Limb (tissue), 2 donors: Measurements from ENCODE around the gene CKS2.
"Not testable (repeated sequence)": the region's sequence is repeated elsewhere in the genome, so short reads cannot be mapped to it uniquely, and the experiment has no call there.

ENCODE experiments used
- DNase-seq, 2 donors: peaks; one replicate each; pipeline ENCODE4 v3.0.0-alpha.2; 2016; ENCODE audit errors: extremely low spot score in 2 of 2

The CKS2 gene

DNA sequence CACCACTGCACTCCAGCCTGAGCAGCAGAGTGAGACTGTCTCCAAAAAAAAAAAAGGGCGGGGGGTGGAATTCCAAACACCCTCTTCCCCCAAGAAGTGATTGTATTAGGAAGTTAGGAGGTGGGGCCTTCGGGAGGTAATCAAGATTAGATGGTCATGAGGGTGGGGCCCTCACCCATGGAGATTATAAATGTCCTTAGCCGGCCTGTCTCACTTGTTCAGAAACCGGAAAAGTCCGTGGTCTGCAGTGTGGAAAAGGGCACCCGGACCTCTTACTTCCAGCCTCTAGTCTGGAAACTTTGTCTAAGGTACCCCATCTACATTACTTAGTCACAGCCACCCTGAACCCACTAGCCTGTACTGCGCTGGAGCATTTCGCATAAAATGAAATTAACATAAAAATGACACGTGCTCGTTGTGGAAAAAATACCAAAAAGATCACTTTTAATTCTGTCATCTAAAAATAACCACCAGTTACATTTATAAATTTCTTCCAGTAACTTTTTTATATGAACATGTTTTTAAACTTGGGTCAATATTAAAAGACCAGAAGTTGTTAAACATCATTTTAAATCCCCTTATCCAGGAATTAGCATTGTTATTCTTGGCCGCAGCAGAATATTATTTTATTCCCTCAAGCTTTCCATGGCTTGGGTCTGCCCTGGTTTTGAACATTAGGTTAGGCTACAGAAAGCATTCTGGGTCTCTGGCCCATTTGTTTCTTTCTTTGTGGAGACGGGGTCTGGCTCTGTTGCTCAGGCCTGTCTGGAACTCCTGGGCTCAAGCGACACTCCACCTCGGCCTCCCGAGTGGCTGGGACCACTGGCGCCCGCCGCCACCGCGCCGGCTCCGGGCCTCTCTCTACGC lies 1.2 kb upstream of the CKS2 start:
- DNase-seq, result peak in 1 of 2 donors; percentile 39

DNA sequence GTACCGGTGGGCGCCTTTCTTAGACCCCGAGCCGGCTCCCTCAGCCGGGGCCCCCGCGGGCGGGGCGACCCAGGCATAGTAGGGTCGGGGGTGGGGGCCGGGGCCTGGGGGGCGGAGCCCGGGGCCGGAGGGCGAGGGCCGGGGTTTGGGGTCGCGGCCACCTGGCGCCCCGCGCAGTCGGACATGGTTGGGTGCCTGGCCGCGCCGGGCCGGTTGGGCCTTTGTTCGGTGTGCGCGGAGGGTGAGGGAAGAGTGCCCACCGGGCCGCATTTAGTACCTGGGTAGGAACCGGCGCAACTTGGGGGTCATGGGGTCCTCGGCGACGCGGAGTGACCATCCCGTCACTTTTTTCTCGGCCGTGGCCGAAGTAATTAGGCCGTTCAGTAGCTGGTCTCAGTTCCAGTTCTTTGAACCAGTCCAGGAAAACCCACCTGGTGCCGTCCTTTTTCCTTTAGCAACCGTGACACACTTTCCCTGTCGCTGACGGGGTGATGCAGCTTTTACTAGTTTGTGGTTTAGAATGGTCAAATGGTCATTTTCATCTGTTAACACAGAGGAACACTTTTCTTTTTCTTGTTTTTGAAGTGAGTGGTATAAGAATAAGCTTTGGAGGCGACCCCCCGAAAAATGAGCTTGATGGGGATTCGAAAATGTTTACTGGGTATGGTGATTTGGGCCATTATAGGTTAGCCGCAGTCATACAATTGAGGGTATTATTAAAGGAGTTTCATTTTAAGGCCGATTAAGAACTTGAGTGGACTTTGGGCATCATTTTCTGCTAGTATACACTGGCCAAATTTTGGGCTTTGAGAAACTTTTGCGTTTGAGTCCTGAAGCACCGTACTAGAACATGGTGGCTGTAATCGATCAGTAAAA lies 589 bp downstream of the CKS2 start:
- DNase-seq, result no peak

DNA sequence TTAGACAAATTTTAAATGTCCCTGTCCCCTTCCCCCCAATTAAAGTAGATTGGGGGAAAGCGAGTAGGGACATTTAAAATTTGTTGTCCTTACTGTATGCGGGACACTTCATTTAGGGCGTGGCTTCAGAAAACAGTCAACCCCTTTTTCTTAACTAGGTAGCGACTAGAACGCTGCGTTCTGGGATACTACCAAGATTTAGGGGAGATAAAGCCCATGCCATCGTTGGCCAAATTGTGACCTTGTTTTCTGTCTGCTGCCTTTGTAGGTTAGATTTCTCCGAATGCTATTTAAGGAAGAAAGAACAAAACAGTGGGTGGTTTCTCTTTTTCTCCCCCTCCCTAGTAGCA lies 1.2 kb downstream of the CKS2 start:
- DNase-seq, result peak in 1 of 2 donors; percentile 24

DNA sequence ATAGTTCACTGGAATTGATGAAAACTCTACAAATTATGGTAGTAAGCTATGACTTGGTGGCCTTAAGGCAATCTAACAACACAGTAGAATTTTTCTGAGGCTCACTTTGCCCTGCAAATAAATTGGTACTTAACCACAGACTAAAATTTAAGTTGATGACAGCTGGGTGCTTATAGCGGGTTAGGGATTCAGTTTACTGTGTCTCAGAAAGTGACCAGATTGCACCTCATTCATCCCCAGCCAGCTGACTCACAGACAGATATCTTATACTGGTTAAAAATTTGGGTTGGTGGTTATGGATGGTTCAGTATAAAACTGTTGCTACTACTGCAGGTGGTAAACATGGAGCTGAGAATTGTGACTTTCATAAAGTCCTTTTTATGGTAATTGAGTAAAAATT lies 2.8 kb downstream of the CKS2 start:
- no peak for DNase-seq

DNA sequence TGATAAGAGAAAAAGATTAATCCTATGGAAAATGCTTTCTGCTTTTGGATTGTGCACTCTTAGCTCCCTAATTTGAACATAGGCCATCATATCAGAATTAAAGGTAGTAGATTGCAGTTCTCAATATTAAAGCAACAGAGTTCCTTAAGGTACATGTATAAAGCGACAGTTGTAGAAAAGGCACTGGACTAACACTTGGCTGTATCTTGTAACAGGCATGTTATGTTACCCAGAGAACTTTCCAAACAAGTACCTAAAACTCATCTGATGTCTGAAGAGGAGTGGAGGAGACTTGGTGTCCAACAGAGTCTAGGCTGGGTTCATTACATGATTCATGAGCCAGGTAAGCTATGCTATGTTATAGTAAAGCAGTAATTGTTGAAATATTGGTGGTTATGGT lies 4.0 kb downstream of the CKS2 start:
- DNase-seq, result no peak

DNA sequence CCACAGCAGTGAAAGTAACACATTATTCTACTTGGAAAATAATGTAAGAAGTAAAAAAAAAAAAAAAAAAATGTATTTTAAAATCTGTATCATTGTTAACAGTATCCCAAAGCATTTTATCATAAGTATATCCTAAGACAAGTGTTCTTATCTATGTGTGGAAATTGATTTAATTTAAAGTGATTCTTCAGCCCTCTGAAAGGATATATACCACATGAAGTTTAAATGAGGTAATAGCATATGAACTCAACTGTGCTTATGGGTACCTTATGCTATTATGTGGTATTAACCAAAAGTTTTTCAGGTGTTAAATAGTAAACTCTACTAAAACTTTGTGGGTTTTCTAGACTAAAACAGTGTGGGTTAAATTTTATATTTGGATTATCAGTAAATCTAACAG lies 4.5 kb downstream of the CKS2 start:
- no peak for DNase-seq

DNA sequence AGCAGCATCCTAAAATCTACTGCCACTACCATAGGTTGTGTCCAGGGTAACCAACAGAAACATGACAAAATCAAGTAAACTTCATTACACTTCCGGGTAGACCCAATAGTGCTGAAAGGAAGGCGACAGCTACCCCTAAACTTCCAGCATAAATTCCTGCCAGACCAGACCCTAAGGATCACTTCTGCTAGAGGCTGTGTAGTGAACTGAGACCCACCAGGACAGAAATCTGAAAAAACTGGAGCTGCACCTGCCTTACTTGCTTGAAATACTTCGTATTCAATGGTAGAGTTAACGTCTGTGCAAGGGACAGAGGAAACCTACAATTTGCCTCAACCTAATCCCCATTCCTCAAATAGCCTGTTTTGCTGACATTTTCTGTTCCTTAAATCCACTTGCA lies 6.3 kb downstream of the CKS2 start:
- DNase-seq, result no peak

DNA sequence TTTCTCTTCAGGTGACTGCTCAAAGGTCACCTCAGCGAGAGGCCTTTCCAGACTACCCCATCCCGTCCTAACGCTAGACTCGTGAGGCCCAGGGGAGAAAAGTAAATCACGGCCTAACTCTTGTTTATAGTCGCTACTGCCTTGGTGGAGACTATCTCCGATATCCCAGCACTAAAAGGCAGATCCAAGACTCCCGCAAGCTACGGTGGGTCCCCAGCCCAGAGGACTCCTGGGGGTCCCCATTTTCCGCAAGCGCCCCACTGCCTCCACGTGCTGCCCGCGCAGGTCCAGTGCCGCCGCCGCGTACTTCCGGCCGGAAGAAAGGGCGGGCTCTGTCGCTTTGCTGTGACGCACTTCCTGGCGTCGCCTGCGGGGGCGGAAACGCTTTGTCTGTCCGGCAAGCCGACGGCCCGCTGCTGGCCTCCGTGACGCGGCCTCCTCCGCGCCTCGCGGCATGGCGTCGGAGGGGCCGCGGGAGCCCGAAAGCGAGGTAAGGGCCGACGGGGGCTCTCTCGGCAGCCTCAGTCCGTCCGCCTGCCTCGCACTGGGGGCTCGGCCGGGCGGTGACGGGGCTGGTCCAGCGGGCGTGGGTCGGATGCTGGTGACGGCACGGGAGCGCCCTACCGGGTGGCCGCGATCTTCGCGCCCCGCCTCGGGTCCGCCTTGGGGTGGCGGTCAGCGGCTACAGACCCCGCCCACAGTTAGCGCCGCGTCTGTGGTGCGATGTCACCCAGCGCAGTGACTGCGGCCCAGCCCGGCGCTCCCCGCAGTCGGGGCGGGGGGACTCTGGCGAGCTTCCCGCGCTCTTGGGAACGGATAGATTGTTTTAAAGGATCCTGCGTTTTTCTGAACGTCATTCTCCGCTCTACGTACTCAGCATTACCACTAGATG lies 7.4 kb downstream of the CKS2 start, which contains the start of gene SECISBP2:
SECISBP2 (plus strand) TSS at position 378 of the 892 bp plus-strand sequence; CDS start at position 455, 77 bp downstream.
- peak; percentile 97 to 99 for DNase-seq

DNA sequence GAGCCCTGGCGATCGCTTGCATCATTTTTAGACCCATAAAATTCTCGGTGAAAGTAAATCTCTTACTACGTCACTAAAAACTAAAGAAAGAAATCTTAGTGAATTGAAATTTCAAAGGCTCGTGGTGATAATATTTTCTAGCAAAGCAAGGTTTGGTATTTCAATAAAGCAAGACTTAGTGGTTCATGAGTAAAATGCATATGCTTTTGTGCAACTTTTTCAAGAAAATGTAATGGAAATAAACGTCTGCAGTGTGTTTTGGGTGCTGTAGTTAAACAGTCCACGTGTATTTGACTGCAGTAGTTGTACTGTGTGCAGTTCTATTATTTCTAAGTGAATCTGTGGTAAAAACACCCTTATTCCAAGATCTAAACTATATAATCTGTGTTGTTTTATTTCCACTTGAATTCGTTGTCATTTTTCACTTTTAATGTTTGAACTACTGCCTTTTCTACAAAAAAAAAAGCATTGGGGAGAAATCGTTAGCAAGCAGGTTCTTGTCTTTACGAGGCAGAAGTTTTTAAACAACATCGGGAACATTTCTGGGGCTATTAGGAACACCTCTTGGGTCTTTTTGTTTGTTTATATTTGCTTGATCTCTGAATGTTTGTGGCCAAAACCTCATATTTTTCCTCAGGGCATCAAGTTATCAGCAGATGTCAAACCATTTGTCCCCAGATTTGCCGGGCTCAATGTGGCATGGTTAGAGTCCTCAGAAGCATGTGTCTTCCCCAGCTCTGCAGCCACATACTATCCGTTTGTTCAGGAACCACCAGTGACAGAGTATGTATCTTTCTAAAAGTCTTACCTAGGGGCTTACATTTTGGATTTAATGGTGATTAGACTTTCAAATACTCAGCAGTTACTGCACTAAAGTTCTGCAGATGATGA lies 8.3 kb downstream of the CKS2 start:
- peak in 1 of 2 donors; percentile 6 for DNase-seq

DNA sequence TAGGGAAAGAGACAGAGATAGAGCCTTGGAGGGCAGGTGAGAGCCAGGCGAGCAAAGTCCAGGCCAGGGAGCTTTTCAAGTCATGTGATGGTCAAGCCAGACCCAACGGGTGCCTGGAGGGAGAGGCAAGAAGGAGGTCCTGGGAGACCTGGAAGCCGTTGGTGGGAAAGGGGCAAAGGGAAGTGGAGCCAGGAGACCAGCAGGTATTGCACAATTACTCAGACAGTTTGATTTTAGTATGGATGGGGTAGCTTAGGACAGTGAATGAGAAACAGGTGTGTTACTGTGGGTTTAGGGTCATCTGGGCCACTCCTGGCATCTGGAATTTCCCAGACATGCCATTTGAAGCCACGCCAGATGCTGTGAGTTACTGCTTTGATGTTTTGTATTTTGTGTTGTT lies 12.4 kb downstream of the CKS2 start:
- no peak for DNase-seq

DNA sequence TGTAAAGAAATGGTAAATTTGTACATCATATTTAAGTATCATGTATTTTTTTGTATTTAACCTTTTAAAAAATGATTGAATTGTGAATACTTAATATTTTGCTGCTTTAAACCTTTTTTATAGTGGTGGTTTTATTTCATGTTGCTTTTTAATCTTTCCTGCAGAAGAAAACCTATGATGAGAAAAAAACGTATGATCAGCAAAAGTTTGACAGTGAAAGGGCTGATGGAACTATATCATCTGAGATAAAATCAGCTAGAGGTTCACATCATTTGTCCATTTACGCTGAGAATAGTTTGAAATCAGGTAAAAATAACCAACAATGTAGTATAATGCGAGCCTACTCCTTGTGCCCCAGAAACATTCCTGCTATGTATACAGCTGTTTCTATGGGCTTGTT lies 14.7 kb downstream of the CKS2 start:
- DNase-seq, result no peak

DNA sequence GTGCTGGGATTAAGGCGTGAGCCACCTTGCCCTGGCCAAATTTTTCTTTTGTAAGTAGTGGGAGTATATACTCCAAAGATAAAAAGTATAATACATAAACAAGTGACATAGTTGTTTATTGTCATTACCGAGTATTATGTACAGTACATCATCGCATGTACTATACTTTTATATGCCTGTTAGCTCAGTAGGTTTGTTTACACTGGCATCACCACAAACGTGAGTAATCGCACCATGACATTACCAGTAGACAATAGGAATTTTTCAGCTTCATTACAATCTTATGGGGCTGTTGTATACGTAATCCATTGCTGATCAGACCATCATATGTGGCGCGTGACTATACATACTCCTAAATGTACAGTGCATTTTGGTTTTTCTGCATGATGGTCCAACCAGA lies 17.1 kb downstream of the CKS2 start:
- DNase-seq, result no peak

DNA sequence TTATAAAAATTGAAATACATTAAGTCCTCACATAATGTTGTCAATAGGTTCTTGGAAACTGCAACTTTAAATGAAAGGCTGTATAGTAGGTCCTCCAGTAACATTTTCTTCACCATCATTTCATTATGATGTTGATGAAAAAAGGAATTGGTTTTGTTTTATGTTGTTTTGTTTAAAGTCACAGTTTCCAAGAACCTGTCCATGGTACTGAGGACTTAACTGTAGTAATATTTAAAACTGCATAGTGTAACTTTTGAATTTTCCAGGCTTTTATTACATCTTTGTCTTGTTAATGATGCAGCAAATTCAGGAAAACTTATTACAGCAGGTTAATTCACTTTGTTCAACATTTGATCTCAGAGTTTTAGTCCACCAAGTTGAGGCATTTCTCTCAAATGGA lies 18.9 kb downstream of the CKS2 start:
- DNase-seq, result no peak

DNA sequence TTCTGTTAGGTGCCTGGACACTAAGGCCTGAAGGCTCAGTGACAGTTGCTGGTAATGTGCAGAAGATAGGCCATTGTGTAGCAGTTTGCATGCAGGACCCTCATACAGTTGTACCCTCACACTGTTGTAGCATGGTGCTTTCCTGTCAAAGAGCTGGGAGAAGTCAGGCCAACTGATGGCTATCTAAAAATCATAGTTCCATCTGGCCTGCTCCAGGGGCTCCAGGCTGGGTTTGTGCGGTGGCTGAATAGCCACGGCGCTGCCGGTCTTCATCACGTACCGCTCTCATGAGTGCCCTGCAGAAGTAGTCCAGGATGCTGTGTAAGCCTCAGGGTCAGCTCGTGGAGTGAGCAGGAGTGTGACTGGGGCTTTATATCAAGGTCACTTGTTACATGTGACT lies 19.5 kb downstream of the CKS2 start:
- no peak for DNase-seq

DNA sequence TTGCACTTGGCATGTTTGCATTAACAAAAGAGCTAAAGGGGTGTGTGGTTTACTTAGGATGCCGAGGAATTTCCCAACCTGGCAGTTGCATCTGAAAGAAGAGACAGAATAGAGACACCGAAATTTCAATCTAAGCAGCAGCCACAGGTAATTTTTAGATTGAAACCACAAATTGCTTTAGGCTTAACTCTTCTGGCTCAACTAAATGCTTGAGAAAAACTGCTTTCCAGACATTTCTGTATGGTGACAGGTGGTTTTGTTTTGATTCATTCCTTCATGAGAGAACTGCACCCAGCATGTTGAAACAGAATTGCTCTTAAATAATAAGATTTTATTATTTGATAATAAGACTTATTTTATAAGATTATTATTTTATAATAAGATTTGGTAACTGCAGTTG lies 28.8 kb downstream of the CKS2 start:
- no peak for DNase-seq

DNA sequence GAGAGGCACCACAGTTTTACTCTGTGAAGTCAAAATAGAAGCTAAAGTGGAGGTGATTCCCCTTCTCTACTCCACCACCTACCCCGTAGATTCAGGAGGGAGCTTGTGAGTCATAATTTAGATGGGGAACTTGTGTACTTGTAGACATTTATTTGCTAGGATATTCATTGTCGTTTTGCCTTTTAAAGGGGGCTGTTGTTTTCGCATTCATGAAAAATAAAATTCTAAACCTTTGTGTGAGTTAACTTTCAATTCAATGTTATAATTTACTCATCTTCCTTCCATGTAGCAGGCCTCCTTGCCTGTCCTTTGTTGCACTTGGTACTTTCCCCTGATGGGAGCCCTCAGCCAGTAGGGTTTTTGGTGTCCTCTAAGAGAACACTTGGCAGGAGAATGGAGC lies 29.3 kb downstream of the CKS2 start:
- DNase-seq, result no peak

DNA sequence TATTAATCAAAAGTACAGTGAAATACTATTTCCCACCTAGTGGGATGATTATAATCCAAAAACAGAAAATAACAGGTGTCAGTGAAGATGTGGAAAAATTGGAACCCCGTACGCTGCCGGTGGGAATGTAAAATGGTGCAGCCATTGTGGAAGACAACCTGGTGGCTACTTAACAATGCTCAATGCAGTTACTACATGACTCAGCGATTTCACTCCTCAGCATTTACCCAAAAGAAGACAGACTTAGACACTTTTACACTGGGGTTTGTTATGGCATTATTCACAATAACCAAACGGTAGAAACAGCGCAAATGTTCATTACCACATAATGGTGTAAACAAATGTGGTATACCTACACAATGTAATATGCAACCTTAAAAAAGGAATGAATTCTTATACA lies 31.2 kb downstream of the CKS2 start:
- DNase-seq, result no peak

DNA sequence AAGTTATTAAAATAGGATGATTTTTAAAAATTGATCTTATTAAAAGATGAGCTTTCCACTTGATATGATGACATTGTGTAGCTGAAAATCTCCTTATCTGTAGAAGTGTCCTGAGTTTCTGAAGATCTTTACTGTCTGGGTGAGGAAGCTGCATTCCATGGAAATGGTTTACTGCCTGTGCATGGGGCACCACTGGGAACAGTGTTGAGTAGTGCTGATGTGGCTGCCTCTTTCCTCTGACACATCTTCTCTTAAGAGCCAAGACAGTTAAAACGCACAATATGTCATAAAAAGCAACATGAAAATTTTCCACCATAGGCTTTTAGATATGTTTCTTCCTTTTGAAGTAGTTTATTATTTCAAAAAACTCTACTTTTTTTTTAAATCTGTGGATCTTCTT lies 32.0 kb downstream of the CKS2 start:
- DNase-seq, result no peak

DNA sequence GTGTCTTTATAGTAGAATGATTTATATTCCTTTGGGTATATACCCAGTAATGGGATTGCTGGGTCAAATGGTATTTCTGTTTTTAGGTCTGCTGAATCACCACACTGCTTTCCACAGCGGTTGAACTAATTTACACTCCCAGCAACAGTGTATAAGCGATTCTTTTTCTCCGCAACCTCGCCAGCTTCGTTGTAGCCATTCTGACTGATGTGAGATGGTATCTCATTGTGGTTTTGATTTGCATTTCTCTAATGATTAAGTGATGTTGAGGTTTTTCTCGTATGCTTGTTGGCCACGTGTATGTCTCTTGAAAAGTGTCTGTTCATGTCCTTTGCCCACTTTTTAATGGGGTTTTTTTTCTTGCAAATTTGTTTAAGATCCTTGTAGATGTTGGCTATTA lies 32.8 kb downstream of the CKS2 start:
- not testable (repeated sequence) for DNase-seq

DNA sequence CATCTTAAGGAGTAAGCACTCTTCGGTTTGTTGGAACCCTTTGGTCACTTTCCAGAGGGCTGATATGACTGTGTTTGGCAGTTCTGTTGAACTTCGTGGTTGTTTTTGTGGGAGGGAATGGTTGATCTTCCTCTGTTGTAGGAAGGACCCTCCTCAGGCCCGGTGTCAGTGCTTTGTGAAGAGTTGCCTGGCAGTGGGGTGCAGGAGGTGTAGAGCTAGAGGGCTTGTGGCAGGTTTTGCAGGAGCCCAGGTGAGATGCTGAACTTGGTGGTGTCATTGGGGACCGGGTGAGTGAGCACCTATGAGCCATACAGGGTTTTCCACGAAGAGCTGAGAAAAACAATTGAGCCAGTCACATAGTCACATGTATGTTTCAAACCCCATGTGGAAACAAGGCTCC lies 34.5 kb downstream of the CKS2 start:
- DNase-seq, result no peak

DNA sequence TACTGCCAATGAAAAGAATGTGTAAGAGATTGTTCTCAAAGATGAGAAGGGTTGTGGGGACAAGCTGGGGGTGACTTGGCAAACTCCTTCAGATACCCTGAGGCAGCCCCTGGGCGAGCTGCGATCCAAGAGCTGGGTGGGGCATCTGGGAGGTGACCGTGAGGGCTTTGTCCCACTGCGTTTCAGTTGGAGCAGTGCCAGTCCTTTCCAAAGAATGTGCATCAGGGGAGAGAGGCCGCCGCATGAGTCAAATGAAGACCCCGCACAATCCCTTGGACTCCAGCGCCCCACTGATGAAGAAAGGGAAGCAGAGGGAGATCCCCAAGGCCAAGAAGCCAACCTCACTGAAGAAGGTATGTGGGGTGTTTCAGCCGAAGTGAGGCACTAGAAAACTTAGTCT lies 35.7 kb downstream of the CKS2 start:
- DNase-seq, result no peak
